K562 (cell line): Measurements from ENCODE around the gene GCG. TPM values are rescaled to one million over a fixed set of nuclear protein-coding genes. Genes with fewer than 3 reads are reported as not detected.

Source experiments
- FOXJ3 ChIP-seq: sonication (generic); formaldehyde crosslinking; IDR thresholded peaks from 2 replicates; pipeline ENCODE4 v1.4.0; 2020; ENCODE audit warnings: mild to moderate bottlenecking, missing genetic modification reagents
- RBM39 ChIP-seq: fragments of 200-400 bp; formaldehyde crosslinking; optimal IDR thresholded peaks from 2 replicates; pipeline ENCODE3; 2018; ENCODE audit warnings: low read depth, low read length
- TOE1 ChIP-seq, 2 experiments: fragments of 450-650 bp in 1 of 2; sonication (generic) in 1 of 2; formaldehyde crosslinking in 1 of 2; IDR thresholded peaks; 2 replicates each; pipeline versions ENCODE4 v1.7.1 to v1.8.0; 2016 to 2022; ENCODE audit warnings: borderline replicate concordance in 2 of 2, mild to moderate bottlenecking in 2 of 2, antibody characterized with exemption in 1 of 2, inconsistent platforms in 1 of 2, low read depth in 1 of 2, missing genetic modification reagents in 1 of 2, moderate library complexity in 1 of 2
- TSC22D4 ChIP-seq: fragments of 450-650 bp; IDR thresholded peaks from 2 replicates; pipeline ENCODE4 v1.6.1; 2016; ENCODE audit warnings: missing genetic modification characterization, missing biosample characterization, control low read depth
- ZBTB17 ChIP-seq: fragments of 450-650 bp; formaldehyde crosslinking; IDR thresholded peaks from 2 replicates; pipeline ENCODE4 v1.4.0; 2020; ENCODE audit warnings: mild to moderate bottlenecking
- ZFP1 ChIP-seq: fragments of 450-650 bp; formaldehyde crosslinking; IDR thresholded peaks from 2 replicates; pipeline ENCODE4 v1.4.0; 2020; ENCODE audit warnings: mild to moderate bottlenecking, mixed read lengths
- ZNF224 ChIP-seq: sonication (generic); formaldehyde crosslinking; IDR thresholded peaks from 2 replicates; pipeline ENCODE4 v1.8.0; 2022; ENCODE audit warnings: mild to moderate bottlenecking, missing genetic modification reagents
- ZNF551 ChIP-seq: fragments of 250-450 bp; sonication (Bioruptor Pico); IDR thresholded peaks from 2 replicates; pipeline ENCODE4 v1.5.0; 2021; ENCODE audit warnings: mild to moderate bottlenecking, moderate library complexity
- ZNF583 ChIP-seq: fragments of 250-450 bp; sonication (Bioruptor Pico); IDR thresholded peaks from 2 replicates; pipeline ENCODE4 v1.4.0; 2020
- polyA plus RNA-seq, 8 experiments: library from polyadenylated mRNA; depleted of rRNA in 4 of 8; stranded (reverse) in 5 of 8; unstranded in 3 of 8; fragments of >200 nt; fragmentation: Nextera tagmentation in 2 of 8; fragmentation: Illumina TruSeq in 1 of 8; extraction: Ambion mirVana in 2 of 8; extraction: Trizol in 1 of 8; gene quantifications; 2 replicates each; pipeline versions ENCODE4 v1.2.1 to v1.2.3, GENCODE V29; 2011 to 2014; ENCODE audit warnings: inconsistent platforms in 1 of 8, missing spikeins in 1 of 8
- total RNA-seq, 7 experiments: library from RNA; depleted of rRNA in 6 of 7; stranded (reverse); fragments of >200 nt in 6 of 7; fragmentation: Illumina TruSeq in 2 of 7; extraction: Trizol in 2 of 7; gene quantifications; 2 replicates each; pipeline versions ENCODE4 v1.2.1 to v1.2.3, GENCODE V29; 2011 to 2021; ENCODE audit warnings: low replicate concordance in 1 of 7
- TF ChIP-seq, protein P1 (sequence below): fragments of 450-650 bp; formaldehyde crosslinking; IDR thresholded peaks from 2 replicates; pipeline ENCODE4 v1.4.0; 2022; ENCODE audit warnings: mild to moderate bottlenecking, moderate library complexity
- TF ChIP-seq, protein P2 (sequence below): sonication (generic); formaldehyde crosslinking; IDR thresholded peaks from 2 replicates; pipeline ENCODE4 v1.4.0; 2020; ENCODE audit warnings: mild to moderate bottlenecking, missing genetic modification reagents
- TF ChIP-seq, protein P3 (sequence below): sonication (generic); formaldehyde crosslinking; IDR thresholded peaks from 2 replicates; pipeline ENCODE4 v1.8.0; 2022; ENCODE audit warnings: missing genetic modification reagents, mild to moderate bottlenecking, borderline replicate concordance
- TF ChIP-seq, protein P4 (sequence below): fragments of 250-450 bp; sonication (Bioruptor Pico); IDR thresholded peaks from 2 replicates; pipeline ENCODE4 v1.5.0; 2021; ENCODE audit warnings: mild to moderate bottlenecking, borderline replicate concordance

GCG gene
- total and polyA plus RNA-seq, 9 of the 15 experiments (the other 6 are each of a cell fraction or from before 2014, with no cell fraction given) = not detected

DNA sequence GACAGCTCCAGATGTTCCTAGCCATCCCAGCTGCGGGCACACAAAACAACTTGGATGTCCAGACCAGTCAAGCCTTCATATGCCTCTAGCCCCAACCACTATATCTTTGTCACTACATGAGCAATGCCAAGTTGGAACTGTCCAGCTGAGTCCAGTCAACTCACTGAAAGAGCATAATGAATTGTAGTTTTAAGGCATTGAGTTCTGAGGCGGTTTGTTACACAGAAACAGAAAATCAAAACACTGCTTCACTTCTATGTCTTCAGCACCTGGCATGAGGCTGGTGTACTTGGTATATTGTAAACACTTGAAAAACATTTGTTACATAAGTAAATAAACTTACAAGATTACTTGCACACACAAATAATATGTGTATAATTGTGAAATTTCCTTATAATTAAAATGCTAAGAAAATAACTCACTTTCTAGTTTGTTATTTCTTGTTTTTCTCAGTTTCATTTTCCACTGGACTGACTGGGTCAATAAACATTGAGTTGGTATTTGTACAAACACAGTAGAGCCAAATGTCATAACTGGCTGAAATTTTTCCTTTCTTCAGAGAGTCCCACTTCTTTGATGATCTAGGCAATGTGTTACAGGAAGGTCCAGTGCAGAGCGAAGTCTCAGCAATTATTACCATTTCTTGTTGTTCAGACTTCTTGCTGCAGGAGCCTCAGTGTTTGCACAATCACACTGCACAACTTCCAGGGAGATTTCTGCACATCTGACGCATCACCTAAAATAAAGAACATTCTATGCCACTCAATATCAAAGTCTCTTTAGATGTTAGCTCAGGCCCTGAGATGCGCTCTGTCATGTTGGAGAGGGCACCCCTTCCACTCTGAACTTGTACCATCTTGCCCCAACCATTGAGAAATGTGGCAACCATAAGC, 39.8 kb downstream of the GCG start (continued):
- TF ChIP-seq, protein P1, sequence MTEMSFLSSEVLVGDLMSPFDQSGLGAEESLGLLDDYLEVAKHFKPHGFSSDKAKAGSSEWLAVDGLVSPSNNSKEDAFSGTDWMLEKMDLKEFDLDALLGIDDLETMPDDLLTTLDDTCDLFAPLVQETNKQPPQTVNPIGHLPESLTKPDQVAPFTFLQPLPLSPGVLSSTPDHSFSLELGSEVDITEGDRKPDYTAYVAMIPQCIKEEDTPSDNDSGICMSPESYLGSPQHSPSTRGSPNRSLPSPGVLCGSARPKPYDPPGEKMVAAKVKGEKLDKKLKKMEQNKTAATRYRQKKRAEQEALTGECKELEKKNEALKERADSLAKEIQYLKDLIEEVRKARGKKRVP = no peak
- TF ChIP-seq FOXJ3 (CRISPR knock-in tag) (no peak), TOE1 (IDR thresholded peaks at IDR 0.05; ENCODE audit: borderline replicate concordance) (no peak), TOE1 (CRISPR knock-in tag; IDR thresholded peaks at IDR 0.05; ENCODE audit: borderline replicate concordance, low read depth) (no peak), ZNF551 (CRISPR knock-in tag) (no peak), ZBTB17 (CRISPR knock-in tag) (no peak), RBM39 (no peak), ZNF224 (CRISPR knock-in tag) (no peak), ZFP1 (CRISPR knock-in tag) (no peak), ZNF583 (CRISPR knock-in tag) (no peak), TSC22D4 (tag) (no peak)
- TF ChIP-seq, protein P2, sequence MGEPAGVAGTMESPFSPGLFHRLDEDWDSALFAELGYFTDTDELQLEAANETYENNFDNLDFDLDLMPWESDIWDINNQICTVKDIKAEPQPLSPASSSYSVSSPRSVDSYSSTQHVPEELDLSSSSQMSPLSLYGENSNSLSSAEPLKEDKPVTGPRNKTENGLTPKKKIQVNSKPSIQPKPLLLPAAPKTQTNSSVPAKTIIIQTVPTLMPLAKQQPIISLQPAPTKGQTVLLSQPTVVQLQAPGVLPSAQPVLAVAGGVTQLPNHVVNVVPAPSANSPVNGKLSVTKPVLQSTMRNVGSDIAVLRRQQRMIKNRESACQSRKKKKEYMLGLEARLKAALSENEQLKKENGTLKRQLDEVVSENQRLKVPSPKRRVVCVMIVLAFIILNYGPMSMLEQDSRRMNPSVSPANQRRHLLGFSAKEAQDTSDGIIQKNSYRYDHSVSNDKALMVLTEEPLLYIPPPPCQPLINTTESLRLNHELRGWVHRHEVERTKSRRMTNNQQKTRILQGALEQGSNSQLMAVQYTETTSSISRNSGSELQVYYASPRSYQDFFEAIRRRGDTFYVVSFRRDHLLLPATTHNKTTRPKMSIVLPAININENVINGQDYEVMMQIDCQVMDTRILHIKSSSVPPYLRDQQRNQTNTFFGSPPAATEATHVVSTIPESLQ = no peak
- TF ChIP-seq, protein P3, sequence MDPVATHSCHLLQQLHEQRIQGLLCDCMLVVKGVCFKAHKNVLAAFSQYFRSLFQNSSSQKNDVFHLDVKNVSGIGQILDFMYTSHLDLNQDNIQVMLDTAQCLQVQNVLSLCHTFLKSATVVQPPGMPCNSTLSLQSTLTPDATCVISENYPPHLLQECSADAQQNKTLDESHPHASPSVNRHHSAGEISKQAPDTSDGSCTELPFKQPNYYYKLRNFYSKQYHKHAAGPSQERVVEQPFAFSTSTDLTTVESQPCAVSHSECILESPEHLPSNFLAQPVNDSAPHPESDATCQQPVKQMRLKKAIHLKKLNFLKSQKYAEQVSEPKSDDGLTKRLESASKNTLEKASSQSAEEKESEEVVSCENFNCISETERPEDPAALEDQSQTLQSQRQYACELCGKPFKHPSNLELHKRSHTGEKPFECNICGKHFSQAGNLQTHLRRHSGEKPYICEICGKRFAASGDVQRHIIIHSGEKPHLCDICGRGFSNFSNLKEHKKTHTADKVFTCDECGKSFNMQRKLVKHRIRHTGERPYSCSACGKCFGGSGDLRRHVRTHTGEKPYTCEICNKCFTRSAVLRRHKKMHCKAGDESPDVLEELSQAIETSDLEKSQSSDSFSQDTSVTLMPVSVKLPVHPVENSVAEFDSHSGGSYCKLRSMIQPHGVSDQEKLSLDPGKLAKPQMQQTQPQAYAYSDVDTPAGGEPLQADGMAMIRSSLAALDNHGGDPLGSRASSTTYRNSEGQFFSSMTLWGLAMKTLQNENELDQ (CRISPR knock-in tag) = no peak
- TF ChIP-seq, protein P4, sequence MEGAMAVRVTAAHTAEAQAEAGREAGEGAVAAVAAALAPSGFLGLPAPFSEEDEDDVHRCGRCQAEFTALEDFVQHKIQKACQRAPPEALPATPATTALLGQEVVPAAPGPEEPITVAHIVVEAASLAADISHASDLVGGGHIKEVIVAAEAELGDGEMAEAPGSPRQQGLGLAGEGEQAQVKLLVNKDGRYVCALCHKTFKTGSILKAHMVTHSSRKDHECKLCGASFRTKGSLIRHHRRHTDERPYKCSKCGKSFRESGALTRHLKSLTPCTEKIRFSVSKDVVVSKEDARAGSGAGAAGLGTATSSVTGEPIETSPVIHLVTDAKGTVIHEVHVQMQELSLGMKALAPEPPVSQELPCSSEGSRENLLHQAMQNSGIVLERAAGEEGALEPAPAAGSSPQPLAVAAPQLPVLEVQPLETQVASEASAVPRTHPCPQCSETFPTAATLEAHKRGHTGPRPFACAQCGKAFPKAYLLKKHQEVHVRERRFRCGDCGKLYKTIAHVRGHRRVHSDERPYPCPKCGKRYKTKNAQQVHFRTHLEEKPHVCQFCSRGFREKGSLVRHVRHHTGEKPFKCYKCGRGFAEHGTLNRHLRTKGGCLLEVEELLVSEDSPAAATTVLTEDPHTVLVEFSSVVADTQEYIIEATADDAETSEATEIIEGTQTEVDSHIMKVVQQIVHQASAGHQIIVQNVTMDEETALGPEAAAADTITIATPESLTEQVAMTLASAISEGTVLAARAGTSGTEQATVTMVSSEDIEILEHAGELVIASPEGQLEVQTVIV (CRISPR knock-in tag) = no peak
